ENCODE results near the gene PDE4D. TPM values are rescaled to one million over a fixed set of nuclear protein-coding genes. Genes with fewer than 3 reads are reported as not detected.

The PDE4D gene
- total RNA-seq, 4 donors from 2014 or later: 6.0 to 36.2 (median 10.0) TPM

- Histone ChIP-seq H3K27me3 (no peaks in the 10 kb centered on the region), H3K36me3 (no peaks in the 10 kb centered on the region), H3K27ac (no peak overlapping the region), H3K4me3 (peak overlapping the region in 1 of 4 donors; percentile 45), H3K4me1 (peaks cover 0 to 5% (median 0%) of the 10 kb centered on the region in 3 donors), H3K9me3 (no peaks in the 10 kb centered on the region)
- intact Hi-C loops (cut with DNase I): loop anchor here (10.0 kb wide), 2 partner anchors 775 to 865 kb away; no protein-coding TSS in a partner anchor
- peak; percentile 5 for DNase-seq
- 4% methylated on average over 14 of the region's 14 CpGs for WGBS, 2 donors
- no peak for TF ChIP-seq POLR2A (IDR thresholded peaks at IDR 0.05)
- TF ChIP-seq CTCF (IDR thresholded peaks at IDR 0.05): peak; percentile 82 to 91 (median 88)
Observed at GRCh38 chr5:59810041-59810440, 83.5 kb downstream of the PDE4D start.

GRCh38 chr5:59807806-59808205 is 85.7 kb downstream of the PDE4D start:
- no peak overlapping the region for H3K27ac ChIP-seq
- DNase-seq: no peak
- H3K36me3 ChIP-seq: no peaks in the 10 kb centered on the region
- H3K27me3 ChIP-seq: no peaks in the 10 kb centered on the region
- 72 to 82% methylated on average over 3 of the region's 3 CpGs for WGBS, 2 donors
- peaks cover 0 to 5% (median 0%) of the 10 kb centered on the region in 3 donors for H3K4me1 ChIP-seq
- H3K9me3 ChIP-seq: no peaks in the 10 kb centered on the region
- TF ChIP-seq CTCF (IDR thresholded peaks at IDR 0.05) (no peak), POLR2A (IDR thresholded peaks at IDR 0.05) (no peak)
- intact Hi-C loops (cut with DNase I): loop anchor here (10.0 kb wide), 2 partner anchors 133 to 303 kb away; no protein-coding TSS in a partner anchor
- no peak overlapping the region for H3K4me3 ChIP-seq

GRCh38 chr5:59800347-59800893 is 93.1 kb downstream of the PDE4D start:
- H3K4me3 ChIP-seq: peak overlapping the region in 1 of 4 donors; percentile 33
- peak overlapping the region in 1 of 4 donors; percentile 89 for H3K27ac ChIP-seq
- H3K4me1 ChIP-seq: peaks cover 0 to 30% (median 9%) of the 10 kb centered on the region in 3 donors
- no peak for TF ChIP-seq POLR2A (IDR thresholded peaks at IDR 0.05)
- intact Hi-C loops (cut with DNase I): loop anchor here (10.0 kb wide), 2 partner anchors 126 to 296 kb away; no protein-coding TSS in a partner anchor
- H3K27me3 ChIP-seq: no peaks in the 10 kb centered on the region
- 85 to 92% methylated on average over 1 of the region's 1 CpG for WGBS, 2 donors
- no peaks in the 10 kb centered on the region for H3K36me3 ChIP-seq
- no peaks in the 10 kb centered on the region for H3K9me3 ChIP-seq
- no peak for DNase-seq

- 10 to 13% methylated on average over 6 of the region's 6 CpGs for WGBS, 2 donors
- DNase-seq: no peak
- H3K9me3 ChIP-seq: no peaks in the 10 kb centered on the region
- no peaks in the 10 kb centered on the region for H3K27me3 ChIP-seq
- peak overlapping the region; percentile 65 to 89 (median 81) for H3K27ac ChIP-seq
- no peaks in the 10 kb centered on the region for H3K36me3 ChIP-seq
- intact Hi-C loops (cut with DNase I): loop anchor here (5.0 to 10.0 kb wide), 3 partner anchors 125 to 408 kb away; no protein-coding TSS in a partner anchor
- H3K4me1 ChIP-seq: peaks cover 0 to 30% (median 9%) of the 10 kb centered on the region in 3 donors
- TF ChIP-seq POLR2A (IDR thresholded peaks at IDR 0.05) (no peak), CTCF (IDR thresholded peaks at IDR 0.05) (peak; percentile 43 to 91 (median 80))
- peak overlapping the region; percentile 10 to 48 (median 30) for H3K4me3 ChIP-seq
Observed at GRCh38 chr5:59799668-59800346, 93.7 kb downstream of the PDE4D start.

GRCh38 chr5:59798862-59799667 is 94.5 kb downstream of the PDE4D start:
- WGBS, 2 donors: 11 to 15% methylated on average over 5 of the region's 5 CpGs
- TF ChIP-seq POLR2A (IDR thresholded peaks at IDR 0.05) (no peak), CTCF (IDR thresholded peaks at IDR 0.05) (no peak)
- no peaks in the 10 kb centered on the region for H3K27me3 ChIP-seq
- H3K27ac ChIP-seq: peak overlapping the region; percentile 65 to 89 (median 82)
- no peaks in the 10 kb centered on the region for H3K36me3 ChIP-seq
- peak overlapping the region; percentile 10 to 48 (median 30) for H3K4me3 ChIP-seq
- H3K9me3 ChIP-seq: no peaks in the 10 kb centered on the region
- peaks cover 0 to 33% (median 9%) of the 10 kb centered on the region in 3 donors for H3K4me1 ChIP-seq
- intact Hi-C loops (cut with DNase I): loop anchor here (5.0 kb wide), 1 partner anchor 407 kb away; no protein-coding TSS in a partner anchor
- no peak for DNase-seq

All from esophagus squamous epithelium (tissue), 5 donors.